ENCODE data around the gene DNAAF1.

The DNAAF1 gene

DNA sequence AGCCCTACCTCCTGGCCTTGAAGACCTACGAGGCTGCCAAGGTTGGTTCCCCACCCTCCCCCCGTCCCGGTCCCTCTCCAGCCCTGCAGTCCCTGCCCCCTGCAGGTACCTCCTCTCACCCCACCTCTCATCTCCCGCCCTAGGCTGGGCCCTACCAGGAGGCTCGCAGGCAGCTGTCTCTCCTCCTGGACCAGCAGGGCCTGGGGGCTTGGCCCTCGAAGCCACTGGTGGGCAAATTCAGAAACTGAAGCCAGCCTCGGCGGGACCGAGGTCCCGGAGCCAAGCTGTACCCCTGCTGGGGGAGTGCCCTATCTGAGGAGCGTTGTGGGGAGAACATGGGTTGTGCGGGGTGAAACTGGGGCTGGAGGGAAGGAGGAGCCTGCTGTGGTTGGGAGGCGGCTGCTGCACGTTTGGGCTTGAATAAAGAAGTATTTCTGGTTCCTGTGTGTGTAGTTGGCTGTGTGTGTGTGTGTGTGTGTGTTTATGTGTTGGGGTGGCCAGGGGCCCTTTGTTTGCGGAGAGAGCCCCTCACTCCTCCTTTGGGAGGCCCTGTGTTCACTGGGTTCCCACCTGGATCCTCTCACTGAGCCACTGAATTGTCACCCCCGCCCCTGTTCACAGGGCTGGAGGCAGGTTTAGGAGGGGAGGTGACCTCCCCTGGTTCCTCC, 51.8 kb downstream of the DNAAF1 start:
- Histone ChIP-seq H2BK5ac (ENCODE audit: low read depth, low read length, poor library complexity, severe bottlenecking) (no peak overlapping the region), H2AFZ (ENCODE audit: low read depth, low read length) (no peak overlapping the region), H3K9ac (ENCODE audit: low read length) (no peak overlapping the region), H3K4me3 (ENCODE audit: insufficient read depth in 1 of 2, low read depth in 1 of 2, low read length in 2 of 2) (no peak overlapping the region), H2AK5ac (ENCODE audit: low read length, severe bottlenecking) (no peak overlapping the region), H3K9me3 (ENCODE audit: control insufficient read depth, low read length) (no peaks in the 10 kb centered on the region), H3K18ac (ENCODE audit: low read depth in 1 of 2, low read length in 2 of 2) (no peak overlapping the region), H2BK120ac (ENCODE audit: low read depth, low read length) (no peak overlapping the region), H3K27me3 (ENCODE audit: control insufficient read depth in 1 of 2, insufficient read depth in 1 of 2, low read length in 2 of 2) (peaks cover 32 to 73% of the 10 kb centered on the region in 2 experiments), H3K14ac (ENCODE audit: low read length in 2 of 2) (no peak overlapping the region), H4K8ac (ENCODE audit: low read length) (no peak overlapping the region), H3K4me1 (ENCODE audit: control insufficient read depth, insufficient read depth, low read depth, low read length) (peaks cover 7% of the 10 kb centered on the region), H3K79me1 (replicated peaks; ENCODE audit: low read length, poor library complexity, severe bottlenecking) (no peaks in the 10 kb centered on the region), H3K27ac (ENCODE audit: low read length, poor library complexity, severe bottlenecking) (no peak overlapping the region), H2BK12ac (ENCODE audit: low read length in 2 of 2) (no peak overlapping the region), H4K91ac (ENCODE audit: low read length) (no peak overlapping the region), H3K23ac (ENCODE audit: low read length in 2 of 2) (no peak overlapping the region), H2BK15ac (ENCODE audit: low read depth, poor library complexity, severe bottlenecking) (no peak overlapping the region), H3K36me3 (ENCODE audit: control insufficient read depth in 1 of 2, insufficient read depth in 2 of 2, low read depth in 1 of 2, low read length in 2 of 2) (no peaks in the 10 kb centered on the region), H3K4ac (ENCODE audit: low read depth in 1 of 2, low read length in 2 of 2) (no peak overlapping the region), H3K4me2 (ENCODE audit: low read length, poor library complexity, severe bottlenecking) (no peak overlapping the region)
- no peak for DNase-seq
- WGBS: 87% methylated on average over 16 of the region's 16 CpGs

- H3K4me1 ChIP-seq (ENCODE audit: control insufficient read depth, insufficient read depth, low read depth, low read length): peaks cover 7% of the 10 kb centered on the region
- H3K79me1 ChIP-seq (replicated peaks; ENCODE audit: low read length, poor library complexity, severe bottlenecking): no peaks in the 10 kb centered on the region
- H2AK5ac ChIP-seq (ENCODE audit: low read length, severe bottlenecking): no peak overlapping the region
- H4K8ac ChIP-seq (ENCODE audit: low read length): no peak overlapping the region
- H3K14ac ChIP-seq (ENCODE audit: low read length in 2 of 2): peak overlapping the region in 1 of 2 experiments; percentile 46
- H3K4me2 ChIP-seq (ENCODE audit: low read length, poor library complexity, severe bottlenecking): no peak overlapping the region
- no peak overlapping the region for H3K27ac ChIP-seq (ENCODE audit: low read length, poor library complexity, severe bottlenecking)
- WGBS: 94% methylated on average over 14 of the region's 14 CpGs
- H3K36me3 ChIP-seq (ENCODE audit: control insufficient read depth in 1 of 2, insufficient read depth in 2 of 2, low read depth in 1 of 2, low read length in 2 of 2): no peaks in the 10 kb centered on the region
- no peak overlapping the region for H2BK5ac ChIP-seq (ENCODE audit: low read depth, low read length, poor library complexity, severe bottlenecking)
- no peaks in the 10 kb centered on the region for H3K9me3 ChIP-seq (ENCODE audit: control insufficient read depth, low read length)
- H2AFZ ChIP-seq (ENCODE audit: low read depth, low read length): no peak overlapping the region
- no peak overlapping the region for H3K18ac ChIP-seq (ENCODE audit: low read depth in 1 of 2, low read length in 2 of 2)
- no peak overlapping the region for H3K4ac ChIP-seq (ENCODE audit: low read depth in 1 of 2, low read length in 2 of 2)
- DNase-seq: no peak
- no peak overlapping the region for H2BK15ac ChIP-seq (ENCODE audit: low read depth, poor library complexity, severe bottlenecking)
- no peak overlapping the region for H3K4me3 ChIP-seq (ENCODE audit: insufficient read depth in 1 of 2, low read depth in 1 of 2, low read length in 2 of 2)
- H2BK12ac ChIP-seq (ENCODE audit: low read length in 2 of 2): peak overlapping the region in 1 of 2 experiments; percentile 12
- peaks cover 32 to 73% of the 10 kb centered on the region in 2 experiments for H3K27me3 ChIP-seq (ENCODE audit: control insufficient read depth in 1 of 2, insufficient read depth in 1 of 2, low read length in 2 of 2)
- no peak overlapping the region for H3K23ac ChIP-seq (ENCODE audit: low read length in 2 of 2)
- no peak overlapping the region for H3K9ac ChIP-seq (ENCODE audit: low read length)
- H4K91ac ChIP-seq (ENCODE audit: low read length): peak overlapping the region; percentile 40
- no peak overlapping the region for H2BK120ac ChIP-seq (ENCODE audit: low read depth, low read length)
These were observed 52.5 kb downstream of the DNAAF1 start for GRCh38 chr16:84197466-84198128.

DNA sequence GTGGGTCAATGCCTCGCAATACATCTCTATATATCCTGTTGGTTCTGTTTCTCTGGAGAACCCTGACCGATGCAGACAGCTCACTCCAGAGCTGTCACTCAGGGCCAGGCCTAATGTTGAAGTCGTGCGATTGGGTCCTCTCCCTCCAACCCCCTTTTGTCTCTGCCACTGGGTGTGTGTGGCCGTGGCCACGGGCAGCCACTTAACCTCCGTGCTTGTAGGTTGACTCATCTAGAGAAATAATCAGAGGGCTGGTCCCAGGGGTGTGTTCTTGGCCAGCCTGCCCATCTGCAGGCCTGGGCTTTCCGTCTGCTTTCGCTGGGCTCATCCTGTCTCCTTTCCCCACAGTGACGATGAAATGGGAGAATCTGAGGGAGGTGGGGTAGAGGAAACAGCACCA, 53.3 kb downstream of the DNAAF1 start:
- H2AK5ac ChIP-seq (ENCODE audit: low read length, severe bottlenecking): no peak overlapping the region
- peak overlapping the region in 1 of 2 experiments; percentile 55 for H3K18ac ChIP-seq (ENCODE audit: low read depth in 1 of 2, low read length in 2 of 2)
- DNase-seq: peak; percentile 79
- no peak overlapping the region for H3K14ac ChIP-seq (ENCODE audit: low read length in 2 of 2)
- no peak overlapping the region for H2AFZ ChIP-seq (ENCODE audit: low read depth, low read length)
- no peaks in the 10 kb centered on the region for H3K79me1 ChIP-seq (replicated peaks; ENCODE audit: low read length, poor library complexity, severe bottlenecking)
- no peak overlapping the region for H3K9ac ChIP-seq (ENCODE audit: low read length)
- H3K23ac ChIP-seq (ENCODE audit: low read length in 2 of 2): no peak overlapping the region
- H2BK120ac ChIP-seq (ENCODE audit: low read depth, low read length): no peak overlapping the region
- no peak overlapping the region for H2BK5ac ChIP-seq (ENCODE audit: low read depth, low read length, poor library complexity, severe bottlenecking)
- no peak overlapping the region for H2BK12ac ChIP-seq (ENCODE audit: low read length in 2 of 2)
- no peak overlapping the region for H3K27ac ChIP-seq (ENCODE audit: low read length, poor library complexity, severe bottlenecking)
- no peaks in the 10 kb centered on the region for H3K36me3 ChIP-seq (ENCODE audit: control insufficient read depth in 1 of 2, insufficient read depth in 2 of 2, low read depth in 1 of 2, low read length in 2 of 2)
- H3K4me1 ChIP-seq (ENCODE audit: control insufficient read depth, insufficient read depth, low read depth, low read length): peaks cover 7% of the 10 kb centered on the region
- H3K4me3 ChIP-seq (ENCODE audit: insufficient read depth in 1 of 2, low read depth in 1 of 2, low read length in 2 of 2): no peak overlapping the region
- 30% methylated on average over 8 of the region's 10 CpGs for WGBS
- H2BK15ac ChIP-seq (ENCODE audit: low read depth, poor library complexity, severe bottlenecking): no peak overlapping the region
- no peaks in the 10 kb centered on the region for H3K9me3 ChIP-seq (ENCODE audit: control insufficient read depth, low read length)
- H3K4ac ChIP-seq (ENCODE audit: low read depth in 1 of 2, low read length in 2 of 2): no peak overlapping the region
- no peak overlapping the region for H4K91ac ChIP-seq (ENCODE audit: low read length)
- no peak overlapping the region for H3K4me2 ChIP-seq (ENCODE audit: low read length, poor library complexity, severe bottlenecking)
- H4K8ac ChIP-seq (ENCODE audit: low read length): no peak overlapping the region
- H3K27me3 ChIP-seq (ENCODE audit: control insufficient read depth in 1 of 2, insufficient read depth in 1 of 2, low read length in 2 of 2): peaks cover 30 to 67% of the 10 kb centered on the region in 2 experiments

DNA sequence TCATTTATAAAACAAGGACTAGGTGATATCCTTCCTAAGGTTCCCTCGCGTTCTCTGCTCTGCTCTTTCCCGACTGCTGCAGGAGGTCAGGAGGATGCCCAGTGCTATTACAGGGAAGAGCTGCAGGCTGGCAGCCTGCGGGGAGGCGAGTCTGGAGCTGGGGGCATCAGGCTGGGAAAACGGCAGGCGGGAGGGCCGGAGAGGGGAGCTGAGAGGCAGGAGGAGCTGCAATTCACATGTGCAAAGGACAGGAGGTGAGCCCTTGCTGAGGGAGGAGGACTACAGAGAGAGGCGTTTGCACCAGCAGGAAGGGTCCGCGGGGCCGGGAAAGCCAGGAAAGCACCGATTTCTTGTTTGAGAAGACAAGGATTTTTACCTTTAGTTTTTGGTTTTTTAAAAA, 54.0 kb downstream of the DNAAF1 start:
- no peak overlapping the region for H2AK5ac ChIP-seq (ENCODE audit: low read length, severe bottlenecking)

More for the DNA sequence above, 54.0 kb downstream of the DNAAF1 start:
- Histone ChIP-seq H4K8ac (ENCODE audit: low read length) (no peak overlapping the region), H3K9me3 (ENCODE audit: control insufficient read depth, low read length) (no peaks in the 10 kb centered on the region), H3K27me3 (ENCODE audit: control insufficient read depth in 1 of 2, insufficient read depth in 1 of 2, low read length in 2 of 2) (peaks cover 24 to 61% of the 10 kb centered on the region in 2 experiments), H3K36me3 (ENCODE audit: control insufficient read depth in 1 of 2, insufficient read depth in 2 of 2, low read depth in 1 of 2, low read length in 2 of 2) (no peaks in the 10 kb centered on the region), H2BK120ac (ENCODE audit: low read depth, low read length) (no peak overlapping the region), H3K4me2 (ENCODE audit: low read length, poor library complexity, severe bottlenecking) (no peak overlapping the region), H3K4me1 (ENCODE audit: control insufficient read depth, insufficient read depth, low read depth, low read length) (peaks cover 7% of the 10 kb centered on the region), H2AFZ (ENCODE audit: low read depth, low read length) (no peak overlapping the region), H3K18ac (ENCODE audit: low read depth in 1 of 2, low read length in 2 of 2) (no peak overlapping the region), H3K27ac (ENCODE audit: low read length, poor library complexity, severe bottlenecking) (no peak overlapping the region), H3K4me3 (ENCODE audit: insufficient read depth in 1 of 2, low read depth in 1 of 2, low read length in 2 of 2) (no peak overlapping the region), H3K14ac (ENCODE audit: low read length in 2 of 2) (peak overlapping the region in 1 of 2 experiments; percentile 18), H2BK12ac (ENCODE audit: low read length in 2 of 2) (no peak overlapping the region), H3K9ac (ENCODE audit: low read length) (no peak overlapping the region), H3K4ac (ENCODE audit: low read depth in 1 of 2, low read length in 2 of 2) (no peak overlapping the region), H4K91ac (ENCODE audit: low read length) (no peak overlapping the region), H2BK5ac (ENCODE audit: low read depth, low read length, poor library complexity, severe bottlenecking) (no peak overlapping the region), H2BK15ac (ENCODE audit: low read depth, poor library complexity, severe bottlenecking) (no peak overlapping the region), H3K23ac (ENCODE audit: low read length in 2 of 2) (no peak overlapping the region), H3K79me1 (replicated peaks; ENCODE audit: low read length, poor library complexity, severe bottlenecking) (no peaks in the 10 kb centered on the region)
- no peak for DNase-seq
- WGBS: 75% methylated on average over 8 of the region's 13 CpGs

Data from mesenchymal stem cell (in vitro differentiated cells and primary cell).